Putamen (tissue), 1 donor: ENCODE data around the gene EPB41L4B.
"Not testable (repeated sequence)": the region's sequence is repeated elsewhere in the genome, so short reads cannot be mapped to it uniquely, and the experiment has no call there.

ENCODE experiments used
- DNase-seq: peaks from one replicate; pipeline ENCODE4 v3.0.0-alpha.2; 2016; ENCODE audit warnings: low spot score

Gene EPB41L4B

GRCh38 chr9:109297899-109298298, 23.0 kb downstream of the EPB41L4B start:
- no peak for DNase-seq

GRCh38 chr9:109295221-109296130, 25.4 kb downstream of the EPB41L4B start:
- DNase-seq = no peak

GRCh38 chr9:109290385-109290784, 30.5 kb downstream of the EPB41L4B start:
- no peak for DNase-seq

GRCh38 chr9:109289931-109290330, 30.9 kb downstream of the EPB41L4B start:
- no peak for DNase-seq

- DNase-seq = no peak
These were observed 31.7 kb downstream of the EPB41L4B start for GRCh38 chr9:109289186-109289585.

GRCh38 chr9:109286981-109287380, 33.9 kb downstream of the EPB41L4B start:
- no peak for DNase-seq

- no peak for DNase-seq
These were observed 34.3 kb downstream of the EPB41L4B start for GRCh38 chr9:109286571-109286977.

- not testable (repeated sequence) for DNase-seq
These were observed 37.2 kb downstream of the EPB41L4B start for GRCh38 chr9:109283672-109284071.

- DNase-seq = no peak
These were observed 37.8 kb downstream of the EPB41L4B start for GRCh38 chr9:109283012-109283411.

- DNase-seq = no peak
These were observed 38.6 kb downstream of the EPB41L4B start for GRCh38 chr9:109282302-109282701.

- DNase-seq = no peak
These were observed 39.3 kb downstream of the EPB41L4B start for GRCh38 chr9:109281518-109281917.

GRCh38 chr9:109278848-109279247, 42.0 kb downstream of the EPB41L4B start:
- DNase-seq = no peak

GRCh38 chr9:109278216-109278615, 42.6 kb downstream of the EPB41L4B start:
- no peak for DNase-seq

GRCh38 chr9:109277451-109277850, 43.4 kb downstream of the EPB41L4B start:
- no peak for DNase-seq

- DNase-seq = no peak
These were observed 44.1 kb downstream of the EPB41L4B start for GRCh38 chr9:109276469-109277440.

GRCh38 chr9:109274884-109275730, 45.8 kb downstream of the EPB41L4B start:
- no peak for DNase-seq

- DNase-seq = no peak
These were observed 47.0 kb downstream of the EPB41L4B start for GRCh38 chr9:109273869-109274268.

GRCh38 chr9:109272745-109273144, 48.1 kb downstream of the EPB41L4B start:
- no peak for DNase-seq

GRCh38 chr9:109272045-109272444, 48.8 kb downstream of the EPB41L4B start:
- DNase-seq = no peak

- DNase-seq = no peak
These were observed 49.6 kb downstream of the EPB41L4B start for GRCh38 chr9:109270971-109271925.
